CMK (cell line): ENCODE data around the gene KCNJ10.
"Not testable (repeated sequence)": the region's sequence is repeated elsewhere in the genome, so short reads cannot be mapped to it uniquely, and the experiment has no call there.

ENCODE experiments used
- DNase-seq: peaks from one replicate; pipeline ENCODE4 v3.0.0-alpha.2; 2010; ENCODE audit warnings: low read depth

Gene KCNJ10

GRCh38 chr1:160061369-160062229, 8.4 kb downstream of the KCNJ10 start:
- DNase-seq = no peak

DNA sequence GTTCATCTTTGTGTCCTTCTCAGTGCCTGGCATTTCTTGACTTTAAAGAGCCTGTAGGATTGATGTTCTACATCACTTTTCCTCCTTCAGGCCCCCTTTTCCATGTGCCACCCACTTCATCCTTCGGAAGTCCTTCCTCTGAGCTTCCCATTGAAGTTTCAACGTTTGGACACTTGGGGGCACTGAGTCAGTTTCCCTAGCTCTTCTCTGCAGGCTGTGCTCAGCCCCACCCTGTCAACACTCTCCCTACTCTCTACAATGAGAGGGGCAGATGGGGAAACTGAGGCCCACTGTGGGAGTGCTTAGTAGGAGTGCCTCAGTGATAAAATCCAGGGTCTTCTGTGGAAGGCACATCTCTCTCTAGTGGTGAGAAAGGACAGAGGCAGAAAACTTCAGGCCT, 11.9 kb downstream of the KCNJ10 start:
- DNase-seq = no peak

DNA sequence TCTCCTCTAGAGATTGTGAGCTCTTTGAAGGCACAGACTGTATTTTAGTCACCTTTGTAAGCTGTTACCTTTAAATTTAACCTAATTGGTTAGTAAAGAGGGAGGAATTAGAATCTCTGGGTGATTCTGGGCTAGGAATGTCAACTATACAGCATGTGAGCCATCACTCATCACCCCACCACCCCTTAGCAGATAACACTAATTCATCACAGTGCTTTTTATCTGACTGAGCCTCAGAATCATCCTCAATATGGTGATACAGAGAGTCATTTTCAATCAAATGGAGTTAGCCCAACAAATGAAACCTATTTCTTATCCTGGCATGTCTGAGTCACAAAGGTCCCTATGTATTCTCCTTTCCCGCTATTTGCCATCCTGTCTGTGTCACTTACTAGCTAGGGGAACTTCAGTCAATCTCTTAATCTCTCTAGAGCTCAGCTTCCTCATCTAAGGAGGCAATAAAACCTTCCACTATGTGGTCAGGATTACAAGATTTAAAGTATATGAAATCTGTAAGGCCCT, 13.3 kb downstream of the KCNJ10 start:
- DNase-seq = no peak

GRCh38 chr1:160053548-160054365, 16.2 kb downstream of the KCNJ10 start:
- no peak for DNase-seq

GRCh38 chr1:160052936-160053335, 17.0 kb downstream of the KCNJ10 start:
- no peak for DNase-seq

DNA sequence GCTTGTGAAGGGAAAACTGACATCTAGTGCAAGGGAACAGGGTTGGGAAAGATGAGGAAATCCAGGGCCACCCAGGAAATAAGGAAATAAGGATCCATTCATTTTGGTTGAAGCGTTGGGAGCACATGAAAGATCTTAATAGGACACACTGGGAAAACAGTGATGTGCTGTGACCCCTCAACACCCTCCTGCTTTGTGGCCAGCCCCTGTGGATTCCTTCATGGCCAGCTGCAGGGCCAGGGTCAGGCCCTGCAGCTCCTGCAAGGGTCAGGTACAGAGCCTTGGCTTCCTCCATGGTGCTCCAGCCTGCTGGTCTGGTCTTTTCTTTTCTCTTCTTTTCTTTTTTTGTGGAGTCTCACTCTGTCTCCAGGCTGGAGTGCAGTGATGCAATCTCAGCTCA, 19.3 kb downstream of the KCNJ10 start:
- DNase-seq = no peak

GRCh38 chr1:160050182-160050581, 19.8 kb downstream of the KCNJ10 start:
- DNase-seq = not testable (repeated sequence)

- peak; percentile 43 for DNase-seq
Measured at GRCh38 chr1:160049101-160049500, 20.9 kb downstream of the KCNJ10 start.

DNA sequence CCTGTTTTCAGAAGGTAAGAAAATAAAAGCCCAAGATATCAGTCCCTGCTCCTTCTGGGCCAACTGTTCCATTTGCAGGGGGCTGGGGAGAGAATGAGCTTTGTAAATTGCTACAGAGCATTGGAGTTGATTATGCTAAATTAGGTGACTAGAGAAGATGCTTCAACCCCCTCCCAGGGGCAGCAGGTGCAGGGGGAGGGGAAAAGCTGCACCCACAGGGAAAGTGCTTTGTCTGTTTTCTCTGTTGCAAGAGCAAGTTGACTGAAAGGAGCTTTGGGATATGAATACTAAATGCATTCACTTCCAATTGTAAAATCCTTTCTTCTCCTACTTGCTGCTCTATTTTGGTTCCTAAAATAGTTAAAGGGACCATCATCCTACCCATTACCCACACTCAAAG, 21.6 kb downstream of the KCNJ10 start:
- DNase-seq = no peak

GRCh38 chr1:160047111-160047991, 22.6 kb downstream of the KCNJ10 start:
- no peak for DNase-seq

GRCh38 chr1:160046494-160047110, 23.4 kb downstream of the KCNJ10 start:
- peak; percentile 98 for DNase-seq

DNA sequence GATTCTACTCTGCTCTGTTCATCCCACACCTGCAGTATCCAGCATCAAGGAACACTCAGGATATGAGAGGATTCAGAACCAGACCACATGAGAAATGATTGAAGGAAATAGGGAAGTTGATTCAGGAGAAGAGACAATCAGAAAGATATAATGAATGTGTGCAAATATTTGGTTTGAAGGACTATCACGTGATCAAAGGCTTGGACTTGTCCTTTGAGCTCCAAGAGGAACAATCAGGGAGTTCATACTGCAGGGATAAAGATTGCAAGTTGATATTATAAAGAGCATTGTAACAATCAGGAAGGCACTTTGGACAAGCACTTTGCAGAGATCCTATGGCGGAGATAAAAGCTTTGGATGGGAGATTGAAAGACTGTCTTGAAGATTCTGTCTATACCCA, 24.3 kb downstream of the KCNJ10 start:
- no peak for DNase-seq

- DNase-seq = no peak
Measured at GRCh38 chr1:160043543-160043942, 26.4 kb downstream of the KCNJ10 start.

DNA sequence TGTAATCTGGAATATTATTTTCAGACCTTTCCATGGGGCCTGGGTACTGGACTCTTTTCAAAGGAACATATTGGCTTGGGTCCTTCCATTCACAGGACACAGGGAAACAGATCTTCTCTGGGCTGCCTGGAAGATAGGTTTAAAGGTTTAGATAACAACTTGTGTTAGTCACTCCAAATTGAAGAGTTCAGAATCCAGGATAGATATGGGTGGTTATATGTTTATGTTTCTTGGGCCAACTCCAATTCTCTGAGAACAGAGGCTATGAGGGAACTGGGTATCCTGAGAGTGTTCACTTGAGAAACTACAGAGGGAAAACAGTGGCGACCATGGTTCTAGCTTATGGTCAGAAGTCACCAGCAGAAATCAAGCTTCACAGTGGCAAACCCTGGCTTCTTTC, 29.5 kb downstream of the KCNJ10 start:
- no peak for DNase-seq

DNA sequence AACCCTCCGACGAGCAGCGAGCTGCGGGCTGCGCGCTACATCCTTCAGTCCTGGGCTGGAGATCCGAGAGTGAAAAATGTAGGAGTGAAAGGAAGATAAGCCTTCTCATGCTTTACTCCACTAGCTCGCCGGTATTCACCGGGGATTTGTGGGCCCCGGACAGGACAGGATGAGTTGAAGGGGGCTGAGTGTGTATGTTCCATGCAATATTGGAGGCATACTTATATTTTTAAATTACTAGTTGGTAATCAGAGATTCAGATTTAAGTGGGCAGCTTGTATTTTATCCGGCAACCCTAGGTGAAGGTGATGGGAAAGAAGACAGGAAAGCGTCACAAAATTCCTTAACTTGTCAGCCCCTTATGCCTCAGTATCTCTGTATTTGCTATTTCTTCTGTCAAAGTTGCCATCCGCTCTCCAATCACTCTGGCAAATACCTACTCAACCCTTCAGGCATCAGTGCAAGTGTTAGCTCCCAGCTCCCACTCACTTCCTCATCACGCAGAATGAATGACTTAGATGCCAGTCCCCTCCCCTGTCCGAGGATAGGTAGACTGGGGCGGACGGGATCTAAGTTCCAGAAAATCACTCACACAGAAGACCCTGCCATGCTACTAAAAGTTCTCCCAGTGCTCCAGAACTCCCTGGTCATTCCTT, 37.7 kb downstream of the KCNJ10 start:
- no peak for DNase-seq

- peak; percentile 87 for DNase-seq
Measured at GRCh38 chr1:160031365-160032164, 38.4 kb downstream of the KCNJ10 start, which contains the start of gene PIGM. Gene PIGM, minus strand, starts transcription at chr1:160031990. Its CDS starts 251 bp downstream, at chr1:160031739.

GRCh38 chr1:160030657-160031364, 39.1 kb downstream of the KCNJ10 start:
- DNase-seq = no peak

DNA sequence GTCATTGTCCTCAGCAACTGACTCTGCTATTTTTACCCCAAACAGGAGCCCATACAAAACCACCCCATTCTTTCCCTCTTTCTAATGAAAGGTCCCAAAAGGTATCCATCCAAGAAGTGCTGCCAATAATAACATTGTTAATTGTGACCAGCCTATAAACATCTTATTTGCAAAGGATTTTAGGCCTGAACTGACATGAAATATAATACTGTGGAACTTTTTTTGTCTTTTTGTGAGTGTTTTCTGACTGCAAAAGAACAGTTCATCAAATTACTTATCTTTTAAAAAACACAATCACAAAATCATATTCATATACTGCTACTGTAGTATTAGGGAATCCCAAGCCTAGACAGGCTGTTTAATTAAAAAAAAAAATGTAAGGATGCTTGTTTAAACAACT, 41.5 kb downstream of the KCNJ10 start:
- no peak for DNase-seq

DNA sequence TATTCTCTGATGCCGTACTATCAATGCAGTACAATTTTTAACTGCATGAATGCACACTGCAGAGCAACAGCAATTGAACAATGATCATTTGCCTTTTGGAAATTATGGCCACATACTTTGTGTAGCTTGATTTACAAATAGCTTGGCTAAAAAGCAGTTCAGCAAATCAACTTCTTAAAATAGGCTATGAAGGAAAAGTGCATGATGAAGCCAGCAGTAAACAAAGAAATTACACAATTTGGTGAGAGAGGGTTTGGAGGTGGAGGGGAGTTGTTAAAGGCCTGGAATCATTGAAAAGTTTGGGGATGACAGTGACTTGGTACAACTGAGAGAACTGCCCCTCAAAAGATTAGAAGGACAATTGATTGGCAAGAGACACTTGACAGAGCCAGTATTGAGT, 44.6 kb downstream of the KCNJ10 start:
- DNase-seq = no peak
